H9 (cell line): Measurements from ENCODE around the gene BRI3. TPM values are rescaled to one million over a fixed set of nuclear protein-coding genes. Genes with fewer than 3 reads are reported as not detected.

Experiments
- DNase-seq: peaks from one replicate; pipeline ENCODE4 v3.0.0-alpha.2; 2017
- H2AFZ ChIP-seq: one replicate; pipeline ENCODE4 v1.6.1; 2013; ENCODE audit warnings: mild to moderate bottlenecking, low read length, control low read depth, moderate library complexity
- H2AK5ac ChIP-seq: 2 replicates; pipeline ENCODE4 v1.6.1; 2013; ENCODE audit warnings: low read length, control low read depth, mixed read lengths; ENCODE audit not compliant: insufficient read length
- H2BK120ac ChIP-seq: one replicate; pipeline ENCODE4 v1.6.1; 2013; ENCODE audit warnings: low read depth, mild to moderate bottlenecking, low read length, control low read depth, inconsistent platforms; ENCODE audit not compliant: poor library complexity, severe bottlenecking
- H2BK12ac ChIP-seq: 2 replicates; pipeline ENCODE4 v1.6.1; 2013; ENCODE audit warnings: low read length, control low read depth, mixed read lengths, low read depth; ENCODE audit not compliant: insufficient read length
- H2BK15ac ChIP-seq: 2 replicates; pipeline ENCODE4 v1.6.1; 2013; ENCODE audit warnings: low read depth, low read length, control low read depth
- H2BK20ac ChIP-seq: one replicate; pipeline ENCODE4 v1.6.1; 2013; ENCODE audit warnings: low read depth, mild to moderate bottlenecking, low read length, control low read depth, inconsistent platforms; ENCODE audit not compliant: poor library complexity, severe bottlenecking
- H2BK5ac ChIP-seq: 2 replicates; pipeline ENCODE4 v1.6.1; 2013; ENCODE audit warnings: low read length, control low read depth, mixed read lengths; ENCODE audit not compliant: insufficient read length
- H3K14ac ChIP-seq: 2 replicates; pipeline ENCODE4 v1.6.1; 2013; ENCODE audit warnings: low read length, control low read depth; ENCODE audit not compliant: insufficient read depth
- H3K18ac ChIP-seq: 2 replicates; pipeline ENCODE4 v1.6.1; 2013; ENCODE audit warnings: low read depth, mild to moderate bottlenecking, mixed read lengths, low read length, control low read depth; ENCODE audit not compliant: insufficient read length
- H3K23ac ChIP-seq: 2 replicates; pipeline ENCODE4 v1.6.1; 2013; ENCODE audit warnings: low read length, control low read depth, mixed read lengths, low read depth; ENCODE audit not compliant: insufficient read length
- H3K23me2 ChIP-seq: 2 replicates; pipeline ENCODE4 v1.6.1; 2013; ENCODE audit warnings: low read depth, mild to moderate bottlenecking, mixed read lengths, low read length, control low read depth; ENCODE audit not compliant: insufficient read length, poor library complexity, severe bottlenecking
- H3K27ac ChIP-seq: 2 replicates; pipeline ENCODE4 v1.5.1; 2013; ENCODE audit warnings: low read length, control low read depth, mixed read lengths, low read depth; ENCODE audit not compliant: insufficient read length
- H3K27me3 ChIP-seq: 2 replicates; pipeline ENCODE4 v1.6.1; 2013; ENCODE audit warnings: low read length, control low read depth, inconsistent platforms; ENCODE audit not compliant: insufficient read depth
- H3K4ac ChIP-seq: 2 replicates; pipeline ENCODE4 v1.6.1; 2013; ENCODE audit warnings: low read depth, mild to moderate bottlenecking, control low read depth, inconsistent platforms, low read length, moderate library complexity
- H3K4me1 ChIP-seq: 2 replicates; pipeline ENCODE4 v1.6.1; 2013; ENCODE audit warnings: low read length, control low read depth, inconsistent platforms; ENCODE audit not compliant: insufficient read depth
- H3K4me2 ChIP-seq: 2 replicates; pipeline ENCODE4 v1.6.1; 2013; ENCODE audit warnings: low read length, control low read depth, mixed read lengths; ENCODE audit not compliant: insufficient read length, insufficient read depth
- H3K56ac ChIP-seq: 2 replicates; pipeline ENCODE4 v1.6.1; 2013; ENCODE audit warnings: low read depth, mild to moderate bottlenecking, mixed read lengths, low read length, control low read depth; ENCODE audit not compliant: insufficient read length
- H3K79me1 ChIP-seq: 2 replicates; pipeline ENCODE4 v1.6.1; 2013; ENCODE audit warnings: low read depth, mild to moderate bottlenecking, moderate library complexity, low read length, control low read depth, inconsistent platforms; ENCODE audit not compliant: insufficient read depth, poor library complexity, severe bottlenecking
- H3K79me2 ChIP-seq: 2 replicates; pipeline ENCODE4 v1.6.1; 2013; ENCODE audit warnings: low read length, control low read depth, inconsistent platforms; ENCODE audit not compliant: insufficient read depth
- H3K9ac ChIP-seq: 2 replicates; pipeline ENCODE4 v1.6.1; 2013; ENCODE audit warnings: low read length, control low read depth, mixed read lengths; ENCODE audit not compliant: insufficient read length; ENCODE audit errors: extremely low read depth
- H3K9me3 ChIP-seq: one replicate; pipeline ENCODE4 v1.6.1; 2013; ENCODE audit warnings: low read depth, low read length, inconsistent platforms; ENCODE audit not compliant: control insufficient read depth
- H3T11ph ChIP-seq: one replicate; pipeline ENCODE4 v1.6.1; 2013; ENCODE audit warnings: mild to moderate bottlenecking, low read length, control low read depth, inconsistent platforms
- H4K20me1 ChIP-seq: one replicate; pipeline ENCODE4 v1.6.1; 2013; ENCODE audit not compliant: control insufficient read depth, insufficient read length, insufficient read depth
- H4K5ac ChIP-seq: 2 replicates; pipeline ENCODE4 v1.6.1; 2013; ENCODE audit warnings: low read depth, mild to moderate bottlenecking, mixed read lengths, low read length, control low read depth; ENCODE audit not compliant: insufficient read length
- H4K8ac ChIP-seq: replicated peaks from 2 replicates; pipeline ENCODE4 v1.6.1; 2013; ENCODE audit warnings: low read length, control low read depth, mixed read lengths, low read depth; ENCODE audit not compliant: insufficient read length
- H4K91ac ChIP-seq: 2 replicates; pipeline ENCODE4 v1.6.1; 2013; ENCODE audit warnings: low read depth, mild to moderate bottlenecking, moderate library complexity, mixed read lengths, low read length, control low read depth; ENCODE audit not compliant: insufficient read length
- H3K27ac Mint-ChIP-seq, 3 experiments: 2 replicates in 2 of 3; 3 replicates in 1 of 3; pipeline ENCODE4 v1.8.0; 2020 to 2021; ENCODE audit warnings: mixed read lengths in 3 of 3, mild to moderate bottlenecking in 1 of 3, moderate library complexity in 1 of 3
- H3K27me3 Mint-ChIP-seq: 2 replicates; pipeline ENCODE4 v1.8.0; 2021; ENCODE audit warnings: low read depth, mild to moderate bottlenecking, moderate library complexity, mixed read lengths
- H3K36me3 Mint-ChIP-seq, 3 experiments: 2 replicates in 2 of 3; 3 replicates in 1 of 3; pipeline ENCODE4 v1.8.0; 2020 to 2021; ENCODE audit warnings: low read depth in 3 of 3, mixed read lengths in 3 of 3; ENCODE audit not compliant: insufficient read depth in 1 of 3
- H3K4me1 Mint-ChIP-seq, 2 experiments: 2 replicates each; pipeline ENCODE4 v1.8.0; 2020; ENCODE audit warnings: mixed read lengths in 2 of 2
- H3K4me3 Mint-ChIP-seq, 2 experiments: 2 replicates in 1 of 2; 3 replicates in 1 of 2; pipeline ENCODE4 v1.8.0; 2020 to 2021; ENCODE audit warnings: mild to moderate bottlenecking in 2 of 2, mixed read lengths in 2 of 2, moderate library complexity in 1 of 2
- H3K9me3 Mint-ChIP-seq, 2 experiments: 2 replicates in 1 of 2; 3 replicates in 1 of 2; pipeline ENCODE4 v1.8.0; 2020; ENCODE audit warnings: mild to moderate bottlenecking in 2 of 2, mixed read lengths in 2 of 2, moderate library complexity in 1 of 2
- CTCF ChIP-seq: fragments of 200-600 bp; sonication (generic); conservative IDR thresholded peaks from 3 replicates; pipeline ENCODE4 v1.8.0; 2021; ENCODE audit warnings: antibody characterized with exemption, mild to moderate bottlenecking
- WGBS: extraction: QIAGEN DNeasy Blood & Tissue Kit; methylation state at CpG from one replicate; pipeline ENCODE4 v1.1.7; 2013; ENCODE audit warnings: missing lambda C conversion rate, low lambda C conversion rate, mixed read lengths; ENCODE audit not compliant: insufficient read length; ENCODE audit errors: extremely low coverage; 5-methylcytosine and 5-hydroxymethylcytosine counted together
- total RNA-seq: library from RNA; stranded (reverse); gene quantifications from 2 replicates; pipeline ENCODE4 v1.2.1, GENCODE V29; 2021

The BRI3 gene
- total RNA-seq, 1 experiment from 2014 or later: 102 TPM

DNA sequence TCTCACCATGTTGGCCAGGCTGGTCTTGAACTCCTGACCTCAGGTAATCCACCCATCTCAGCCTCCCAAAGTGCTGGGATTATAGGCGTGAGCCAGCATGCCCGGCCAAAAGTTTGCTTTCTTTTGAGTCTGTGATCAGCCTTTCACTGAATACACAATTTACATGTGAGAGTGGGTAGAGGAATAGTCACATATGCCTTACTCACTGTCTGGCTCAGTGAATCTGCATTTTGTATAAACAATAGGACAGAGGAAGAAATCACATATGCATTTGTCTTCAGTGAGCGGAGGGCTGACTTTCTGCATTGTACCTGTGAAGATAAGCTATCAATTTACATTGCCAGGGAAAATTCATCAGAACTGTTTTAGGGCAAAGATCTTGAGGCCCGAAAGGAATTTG, 27.0 kb upstream of the BRI3 start:
- no peaks in the 10 kb centered on the region for H3K4me1 ChIP-seq
- H3K27ac ChIP-seq: no peak overlapping the region
- no peak overlapping the region for H3K9ac ChIP-seq
- no peak overlapping the region for H2BK5ac ChIP-seq
- H3K27ac Mint-ChIP-seq: no peak overlapping the region
- H3K9me3 ChIP-seq: no peaks in the 10 kb centered on the region
- H3K4ac ChIP-seq: no peak overlapping the region
- no CpG with 5 or more reads among the region's 4 CpGs for WGBS
- no peak overlapping the region for H2BK15ac ChIP-seq
- H3K79me2 ChIP-seq: no peaks in the 10 kb centered on the region
- H3K14ac ChIP-seq: no peak overlapping the region
- no peaks in the 10 kb centered on the region for H3K27me3 ChIP-seq
- no peaks in the 10 kb centered on the region for H4K20me1 ChIP-seq
- H3K23me2 ChIP-seq: peaks cover 6% of the 10 kb centered on the region
- TF ChIP-seq CTCF: no peak
- H3K27me3 Mint-ChIP-seq: no peaks in the 10 kb centered on the region
- H2BK120ac ChIP-seq: no peak overlapping the region
- no peak overlapping the region for H2BK12ac ChIP-seq
- no peaks in the 10 kb centered on the region for H3K9me3 Mint-ChIP-seq
- H3K4me2 ChIP-seq: no peak overlapping the region
- no peak overlapping the region for H3K4me3 Mint-ChIP-seq
- H2AK5ac ChIP-seq: no peak overlapping the region
- H4K5ac ChIP-seq: no peak overlapping the region
- H3K56ac ChIP-seq: no peak overlapping the region
- H4K91ac ChIP-seq: no peak overlapping the region
- H3K4me1 Mint-ChIP-seq: peaks cover 14 to 19% of the 10 kb centered on the region in 2 experiments
- no peak overlapping the region for H4K8ac ChIP-seq
- no peaks in the 10 kb centered on the region for H3K79me1 ChIP-seq
- no peak overlapping the region for H2BK20ac ChIP-seq
- H3T11ph ChIP-seq: no peak overlapping the region
- peaks cover 0 to 6% (median 5%) of the 10 kb centered on the region in 3 experiments; a peak in 2 of 7 replicates for H3K36me3 Mint-ChIP-seq
- no peak for DNase-seq
- no peak overlapping the region for H3K18ac ChIP-seq
- H3K23ac ChIP-seq: no peak overlapping the region
- no peak overlapping the region for H2AFZ ChIP-seq
